Trophoblast cell (in vitro differentiated cells and primary cell): Measurements from ENCODE around the gene TNNT3.
A peak's percentile ranks its signal among the peaks of the same experiment; 100 is the strongest.

Experiments
- DNase-seq, 2 donors: peaks; one replicate each; pipeline ENCODE4 v3.0.0-alpha.2; 2016
- H2AFZ ChIP-seq: 2 replicates; pipeline ENCODE4 v1.6.1; 2013; ENCODE audit warnings: low read length, moderate library complexity, mild to moderate bottlenecking; ENCODE audit not compliant: insufficient read depth, poor library complexity
- H2AK5ac ChIP-seq: 2 replicates; pipeline ENCODE4 v1.6.1; 2013; ENCODE audit warnings: mild to moderate bottlenecking, low read length
- H2BK120ac ChIP-seq: 2 replicates; pipeline ENCODE4 v1.6.1; 2013; ENCODE audit warnings: low read length, mild to moderate bottlenecking, moderate library complexity; ENCODE audit not compliant: insufficient read depth, poor library complexity
- H2BK12ac ChIP-seq: 2 replicates; pipeline ENCODE4 v1.6.1; 2013; ENCODE audit warnings: mild to moderate bottlenecking, low read length, moderate library complexity
- H2BK5ac ChIP-seq: 2 replicates; pipeline ENCODE4 v1.6.1; 2013; ENCODE audit warnings: low read length, low read depth, moderate library complexity, mild to moderate bottlenecking; ENCODE audit not compliant: poor library complexity
- H3K14ac ChIP-seq: 2 replicates; pipeline ENCODE4 v1.6.1; 2013; ENCODE audit warnings: mild to moderate bottlenecking, low read length
- H3K18ac ChIP-seq: 2 replicates; pipeline ENCODE4 v1.6.1; 2013; ENCODE audit warnings: mild to moderate bottlenecking, low read length
- H3K23ac ChIP-seq: 2 replicates; pipeline ENCODE4 v1.6.1; 2013; ENCODE audit warnings: low read length
- H3K27ac ChIP-seq: 2 replicates; pipeline ENCODE4 v1.5.1; 2013; ENCODE audit warnings: low read depth, mild to moderate bottlenecking, inconsistent platforms, low read length, moderate library complexity
- H3K27me3 ChIP-seq: 2 replicates; pipeline ENCODE4 v1.6.1; 2013; ENCODE audit warnings: inconsistent platforms, mild to moderate bottlenecking, low read length, moderate library complexity; ENCODE audit not compliant: insufficient read depth
- H3K36me3 ChIP-seq, 2 experiments: 1 replicate in 1 of 2; 2 replicates in 1 of 2; pipeline ENCODE4 v1.6.1; 2013; ENCODE audit warnings: low read length in 2 of 2, mild to moderate bottlenecking in 2 of 2, moderate library complexity in 1 of 2; ENCODE audit not compliant: insufficient read depth in 2 of 2, control insufficient read depth in 1 of 2
- H3K4ac ChIP-seq: 2 replicates; pipeline ENCODE4 v1.6.1; 2013; ENCODE audit warnings: low read depth, mild to moderate bottlenecking, low read length, moderate library complexity
- H3K4me1 ChIP-seq, 2 experiments: 1 replicate in 1 of 2; 2 replicates in 1 of 2; pipeline ENCODE4 v1.6.1; 2013; ENCODE audit warnings: low read length in 2 of 2, mild to moderate bottlenecking in 2 of 2, moderate library complexity in 1 of 2; ENCODE audit not compliant: insufficient read depth in 2 of 2, control insufficient read depth in 1 of 2
- H3K4me2 ChIP-seq: 2 replicates; pipeline ENCODE4 v1.6.1; 2013; ENCODE audit warnings: inconsistent platforms, mild to moderate bottlenecking, low read length, moderate library complexity
- H3K4me3 ChIP-seq: 2 replicates; pipeline ENCODE4 v1.5.1; 2013; ENCODE audit warnings: mild to moderate bottlenecking, low read depth, low read length, inconsistent platforms
- H3K79me1 ChIP-seq: one replicate; pipeline ENCODE4 v1.6.1; 2013; ENCODE audit warnings: low read length
- H3K79me2 ChIP-seq: 2 replicates; pipeline ENCODE4 v1.6.1; 2013; ENCODE audit warnings: low read length, mild to moderate bottlenecking; ENCODE audit not compliant: control insufficient read depth, insufficient read depth, poor library complexity
- H3K9ac ChIP-seq: 2 replicates; pipeline ENCODE4 v1.6.1; 2013; ENCODE audit warnings: mild to moderate bottlenecking, low read length
- H3K9me3 ChIP-seq: 2 replicates; pipeline ENCODE4 v1.6.1; 2013; ENCODE audit warnings: low read depth, mild to moderate bottlenecking, control low read depth, inconsistent platforms, low read length; ENCODE audit not compliant: insufficient read depth
- H4K12ac ChIP-seq: 2 replicates; pipeline ENCODE4 v1.6.1; 2013; ENCODE audit warnings: low read depth, mild to moderate bottlenecking, low read length, moderate library complexity
- H4K8ac ChIP-seq: 2 replicates; pipeline ENCODE4 v1.6.1; 2013; ENCODE audit warnings: low read depth, mild to moderate bottlenecking, low read length, moderate library complexity
- H4K91ac ChIP-seq: one replicate; pipeline ENCODE4 v1.6.1; 2013; ENCODE audit warnings: low read depth, mild to moderate bottlenecking, low read length, moderate library complexity
- WGBS: extraction: QIAGEN DNeasy Blood & Tissue Kit; methylation state at CpG from one replicate; pipeline ENCODE4 v1.1.7; 2013; ENCODE audit warnings: missing lambda C conversion rate; ENCODE audit not compliant: insufficient read length, insufficient coverage; ENCODE audit errors: extremely low coverage; 5-methylcytosine and 5-hydroxymethylcytosine counted together

TNNT3 gene

DNA sequence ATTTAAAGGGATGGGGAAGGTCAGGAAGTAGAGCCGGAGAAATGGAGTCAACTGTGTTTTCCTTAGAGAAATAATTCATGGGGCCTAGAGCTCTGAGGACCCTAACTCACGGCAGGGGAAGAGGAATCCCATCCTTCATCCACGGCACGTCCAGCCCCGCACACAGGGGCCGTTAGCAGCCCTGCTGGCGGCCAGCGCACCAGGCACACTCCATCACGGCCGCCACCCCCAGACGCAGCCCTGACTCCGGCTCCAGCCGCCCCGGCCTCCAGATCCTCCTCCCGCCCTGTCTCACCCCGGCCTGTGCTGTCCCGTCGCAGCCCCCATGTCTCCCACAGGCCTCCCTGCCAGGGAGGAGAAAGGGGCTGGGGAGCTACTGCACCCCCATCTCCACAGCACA, 38.9 kb downstream of the TNNT3 start:
- H3K4me3 ChIP-seq = no peak overlapping the region

DNA sequence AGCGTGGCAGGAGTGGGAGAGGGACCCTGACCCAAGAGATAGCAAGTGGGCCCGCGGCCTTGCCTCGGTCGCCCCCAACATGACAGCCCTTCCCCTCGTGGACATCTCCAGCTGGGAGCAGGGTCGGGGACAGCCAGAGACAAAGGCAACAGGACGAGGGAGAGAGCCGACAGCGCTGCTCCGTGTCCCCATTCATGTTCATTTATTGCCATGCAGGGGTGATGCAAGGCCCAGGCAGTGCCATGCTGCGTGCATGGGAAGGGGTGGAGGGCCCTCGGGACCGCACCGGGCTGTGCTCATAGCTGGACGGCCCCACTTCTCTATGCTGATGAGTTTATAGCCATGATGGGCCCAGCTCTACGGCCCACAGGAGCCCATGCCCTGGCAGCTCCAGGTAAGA, 40.3 kb downstream of the TNNT3 start:
- H3K4me1 ChIP-seq = no peaks in the 10 kb centered on the region
- no peak overlapping the region for H2BK5ac ChIP-seq
- H3K4ac ChIP-seq = no peak overlapping the region
- no peaks in the 10 kb centered on the region for H3K36me3 ChIP-seq
- no peak overlapping the region for H2BK120ac ChIP-seq
- H3K4me3 ChIP-seq = no peak overlapping the region
- no peak overlapping the region for H2BK12ac ChIP-seq
- no peak overlapping the region for H3K9ac ChIP-seq
- no peak overlapping the region for H2AFZ ChIP-seq
- H4K12ac ChIP-seq = no peak overlapping the region
- H3K79me2 ChIP-seq = no peaks in the 10 kb centered on the region
- no peak overlapping the region for H3K4me2 ChIP-seq
- no peak overlapping the region for H4K8ac ChIP-seq
- H2AK5ac ChIP-seq = no peak overlapping the region
- H3K14ac ChIP-seq = no peak overlapping the region
- H3K27me3 ChIP-seq = no peaks in the 10 kb centered on the region
- H3K23ac ChIP-seq = no peak overlapping the region
- H3K18ac ChIP-seq = no peak overlapping the region
- H3K27ac ChIP-seq = no peak overlapping the region
- no peak for DNase-seq
- H3K79me1 ChIP-seq = no peaks in the 10 kb centered on the region
- H4K91ac ChIP-seq = peak overlapping the region; percentile 37
- no CpG with 5 or more reads among the region's 17 CpGs for WGBS
- H3K9me3 ChIP-seq = no peaks in the 10 kb centered on the region

More for the DNA sequence above, 38.9 kb downstream of the TNNT3 start:
- no peak overlapping the region for H3K27ac ChIP-seq
- H2BK120ac ChIP-seq = no peak overlapping the region
- no peaks in the 10 kb centered on the region for H3K36me3 ChIP-seq
- no peaks in the 10 kb centered on the region for H3K4me1 ChIP-seq
- H3K79me2 ChIP-seq = no peaks in the 10 kb centered on the region
- no peaks in the 10 kb centered on the region for H3K79me1 ChIP-seq
- H2AFZ ChIP-seq = no peak overlapping the region
- H3K9me3 ChIP-seq = no peaks in the 10 kb centered on the region
- H2BK12ac ChIP-seq = no peak overlapping the region
- H3K14ac ChIP-seq = no peak overlapping the region
- H3K27me3 ChIP-seq = no peaks in the 10 kb centered on the region
- H3K9ac ChIP-seq = no peak overlapping the region
- no peak overlapping the region for H2BK5ac ChIP-seq
- no peak overlapping the region for H4K8ac ChIP-seq
- no peak overlapping the region for H3K18ac ChIP-seq
- no peak overlapping the region for H4K91ac ChIP-seq
- H3K4ac ChIP-seq = no peak overlapping the region
- no peak overlapping the region for H2AK5ac ChIP-seq
- H3K23ac ChIP-seq = no peak overlapping the region
- DNase-seq = no peak
- WGBS = no CpG with 5 or more reads among the region's 18 CpGs
- no peak overlapping the region for H4K12ac ChIP-seq
- no peak overlapping the region for H3K4me2 ChIP-seq

DNA sequence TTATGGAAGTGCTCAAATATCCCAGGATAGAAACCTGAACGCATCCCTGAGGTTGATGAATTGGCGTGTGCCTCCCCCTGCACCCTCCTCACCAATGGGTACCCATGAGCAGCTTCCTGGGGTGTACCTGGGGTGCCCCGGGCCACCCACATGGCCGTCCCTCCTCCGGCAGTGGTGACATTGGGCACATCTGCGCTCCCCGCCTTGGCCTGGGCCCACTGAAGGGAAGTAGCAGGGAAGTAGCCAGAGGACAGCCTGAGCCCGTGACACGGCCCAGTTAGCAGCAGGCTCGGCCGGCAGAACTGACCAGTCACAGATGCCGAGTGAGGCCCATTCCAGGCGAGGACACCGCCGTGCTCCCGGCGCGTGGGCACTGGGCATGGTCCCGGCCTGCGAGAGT, 44.4 kb downstream of the TNNT3 start:
- Histone ChIP-seq H4K8ac (no peak overlapping the region), H3K14ac (no peak overlapping the region), H3K18ac (no peak overlapping the region), H3K23ac (no peak overlapping the region), H3K9ac (no peak overlapping the region), H3K9me3 (no peaks in the 10 kb centered on the region), H2AFZ (no peak overlapping the region), H3K27ac (no peak overlapping the region), H3K4ac (no peak overlapping the region), H2BK120ac (no peak overlapping the region), H2AK5ac (no peak overlapping the region), H2BK5ac (no peak overlapping the region), H3K27me3 (no peaks in the 10 kb centered on the region), H3K4me3 (no peak overlapping the region), H3K36me3 (no peaks in the 10 kb centered on the region), H4K12ac (no peak overlapping the region), H3K79me1 (no peaks in the 10 kb centered on the region), H3K4me1 (no peaks in the 10 kb centered on the region), H3K79me2 (no peaks in the 10 kb centered on the region), H3K4me2 (no peak overlapping the region), H2BK12ac (no peak overlapping the region), H4K91ac (peak overlapping the region; percentile 39)
- DNase-seq = no peak
- WGBS = no CpG with 5 or more reads among the region's 20 CpGs

DNA sequence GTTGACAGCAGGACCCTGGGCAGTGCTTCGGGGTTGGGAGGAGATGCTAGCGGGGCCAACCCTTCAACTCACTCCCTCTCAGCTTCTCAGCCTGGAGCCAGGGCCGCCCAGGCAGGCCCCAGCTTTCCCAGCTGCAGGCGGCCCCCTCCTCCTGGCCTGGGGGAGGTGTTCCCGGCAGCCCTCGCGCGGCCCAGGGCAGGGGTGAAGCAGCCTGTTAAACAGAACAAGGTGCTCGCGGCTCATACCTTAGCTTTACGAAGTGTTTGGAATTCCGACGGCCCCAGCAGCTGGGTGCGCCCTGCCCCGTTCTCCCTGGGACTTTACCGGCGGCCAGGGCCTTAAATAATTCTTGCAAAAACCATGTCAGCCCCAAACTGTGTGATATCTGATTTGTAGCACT, 44.8 kb downstream of the TNNT3 start:
- Histone ChIP-seq H2BK12ac (no peak overlapping the region), H3K23ac (no peak overlapping the region), H3K4me2 (no peak overlapping the region), H3K36me3 (no peaks in the 10 kb centered on the region), H3K4me3 (no peak overlapping the region), H3K14ac (no peak overlapping the region), H4K91ac (no peak overlapping the region), H2AK5ac (no peak overlapping the region), H3K79me2 (no peaks in the 10 kb centered on the region), H3K4ac (no peak overlapping the region), H2BK120ac (no peak overlapping the region), H2BK5ac (no peak overlapping the region), H4K12ac (no peak overlapping the region), H3K9me3 (no peaks in the 10 kb centered on the region), H3K4me1 (no peaks in the 10 kb centered on the region), H4K8ac (no peak overlapping the region), H2AFZ (no peak overlapping the region), H3K79me1 (no peaks in the 10 kb centered on the region), H3K18ac (no peak overlapping the region), H3K27ac (no peak overlapping the region), H3K9ac (no peak overlapping the region), H3K27me3 (no peaks in the 10 kb centered on the region)
- DNase-seq = no peak
- WGBS = no CpG with 5 or more reads among the region's 17 CpGs
